Epithelial cell of proximal tubule (primary cell): ENCODE results near the gene UGT1A3. TPM values are rescaled to one million over a fixed set of nuclear protein-coding genes. Genes with fewer than 3 reads are reported as not detected.
"Not testable (repeated sequence)": the region's sequence is repeated elsewhere in the genome, so short reads cannot be mapped to it uniquely, and the experiment has no call there.

ENCODE experiments used
- DNase-seq: peaks from one replicate; pipeline ENCODE4 v3.0.0-alpha.2; 2011; ENCODE audit warnings: low read depth
- H3K4me3 ChIP-seq: 2 replicates; pipeline ENCODE4 v1.5.1; 2011; ENCODE audit warnings: low read depth, mild to moderate bottlenecking, low read length
- total RNA-seq: library from RNA; depleted of rRNA; stranded (reverse); fragments of >200 nt; gene quantifications from 2 replicates; pipeline ENCODE4 v1.2.3, GENCODE V29; 2015
- TF ChIP-seq, protein P1 (sequence below): conservative IDR thresholded peaks from 2 replicates; pipeline ENCODE4 v1.5.1; 2012; ENCODE audit warnings: low read depth, mild to moderate bottlenecking, low read length

The UGT1A3 gene
- total RNA-seq, 1 donor from 2014 or later = not detected

DNA sequence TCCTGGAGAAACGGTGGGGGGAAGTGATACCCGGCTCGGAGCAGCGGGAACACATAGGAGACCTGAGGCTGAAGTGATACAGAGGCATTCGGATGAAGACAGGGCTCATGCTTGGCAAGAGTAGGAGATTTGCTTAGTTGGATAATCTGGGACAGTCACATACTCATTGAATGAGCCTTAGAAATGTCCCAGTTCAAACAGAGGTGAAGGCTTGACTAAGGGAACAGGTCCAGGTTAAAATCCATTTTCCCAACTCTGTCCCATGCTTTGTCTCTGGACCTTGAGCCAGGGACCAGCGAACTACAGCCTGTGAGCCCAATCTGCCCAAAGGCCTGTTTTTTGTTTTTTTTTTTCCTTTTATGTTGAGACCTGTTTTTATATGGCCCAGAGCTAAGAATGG is 34.9 kb upstream of the UGT1A3 start:
- peak overlapping the region; percentile 48 for H3K4me3 ChIP-seq
- TF ChIP-seq, protein P1, sequence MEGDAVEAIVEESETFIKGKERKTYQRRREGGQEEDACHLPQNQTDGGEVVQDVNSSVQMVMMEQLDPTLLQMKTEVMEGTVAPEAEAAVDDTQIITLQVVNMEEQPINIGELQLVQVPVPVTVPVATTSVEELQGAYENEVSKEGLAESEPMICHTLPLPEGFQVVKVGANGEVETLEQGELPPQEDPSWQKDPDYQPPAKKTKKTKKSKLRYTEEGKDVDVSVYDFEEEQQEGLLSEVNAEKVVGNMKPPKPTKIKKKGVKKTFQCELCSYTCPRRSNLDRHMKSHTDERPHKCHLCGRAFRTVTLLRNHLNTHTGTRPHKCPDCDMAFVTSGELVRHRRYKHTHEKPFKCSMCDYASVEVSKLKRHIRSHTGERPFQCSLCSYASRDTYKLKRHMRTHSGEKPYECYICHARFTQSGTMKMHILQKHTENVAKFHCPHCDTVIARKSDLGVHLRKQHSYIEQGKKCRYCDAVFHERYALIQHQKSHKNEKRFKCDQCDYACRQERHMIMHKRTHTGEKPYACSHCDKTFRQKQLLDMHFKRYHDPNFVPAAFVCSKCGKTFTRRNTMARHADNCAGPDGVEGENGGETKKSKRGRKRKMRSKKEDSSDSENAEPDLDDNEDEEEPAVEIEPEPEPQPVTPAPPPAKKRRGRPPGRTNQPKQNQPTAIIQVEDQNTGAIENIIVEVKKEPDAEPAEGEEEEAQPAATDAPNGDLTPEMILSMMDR = no peak
- no peak for DNase-seq

DNA sequence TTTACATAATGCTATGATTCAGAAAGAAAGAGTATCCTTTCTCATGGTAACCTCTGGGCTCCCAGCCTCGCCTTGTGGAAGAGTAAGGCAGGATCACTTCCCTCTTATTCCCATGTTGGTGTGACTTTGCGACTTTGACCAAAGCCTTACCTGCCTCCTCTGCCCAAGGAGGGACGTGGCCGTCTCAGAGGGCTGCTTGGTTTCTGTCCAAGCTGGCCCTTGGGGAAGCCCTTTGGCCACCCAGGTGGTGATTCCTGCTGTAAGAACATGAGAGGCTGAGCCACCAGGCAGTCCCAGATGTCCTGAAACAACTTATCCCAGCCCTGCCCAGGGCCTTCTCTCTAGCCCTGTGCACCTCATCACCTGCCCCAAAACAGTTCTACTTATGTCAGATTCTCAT is 30.1 kb upstream of the UGT1A3 start:
- no peak overlapping the region for H3K4me3 ChIP-seq
- TF ChIP-seq, protein P1 = no peak
- DNase-seq = no peak

DNA sequence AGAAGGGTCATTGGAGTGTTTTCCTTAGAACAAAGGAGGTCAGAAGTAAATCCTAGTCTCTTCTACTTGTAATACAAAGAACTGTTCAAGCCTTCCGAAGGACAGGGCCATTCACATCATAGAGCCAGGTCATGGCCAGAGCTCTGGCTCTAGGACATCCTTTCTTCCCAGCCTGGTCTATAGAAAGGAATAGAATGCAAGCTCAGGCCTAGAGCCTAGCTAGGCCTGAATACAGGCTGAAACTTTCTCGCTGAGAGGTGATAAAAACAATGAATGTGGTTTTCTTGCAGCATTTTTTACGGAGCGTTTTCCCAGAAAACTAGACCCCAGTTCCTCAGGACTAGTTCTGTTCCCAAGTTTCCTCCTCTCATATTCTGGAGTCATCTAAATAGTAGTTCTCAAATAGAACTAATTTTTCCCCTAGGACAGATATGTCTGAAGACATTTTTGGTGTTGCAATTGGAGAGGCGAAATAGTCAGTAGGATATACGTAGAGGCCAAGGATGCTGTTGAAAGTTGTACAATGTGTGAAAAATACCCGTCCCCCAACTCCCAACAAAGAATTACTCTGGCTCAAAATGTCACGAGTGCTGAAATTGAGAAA is 29.3 kb upstream of the UGT1A3 start:
- H3K4me3 ChIP-seq = no peak overlapping the region
- DNase-seq = no peak
- TF ChIP-seq, protein P1 = no peak

DNA sequence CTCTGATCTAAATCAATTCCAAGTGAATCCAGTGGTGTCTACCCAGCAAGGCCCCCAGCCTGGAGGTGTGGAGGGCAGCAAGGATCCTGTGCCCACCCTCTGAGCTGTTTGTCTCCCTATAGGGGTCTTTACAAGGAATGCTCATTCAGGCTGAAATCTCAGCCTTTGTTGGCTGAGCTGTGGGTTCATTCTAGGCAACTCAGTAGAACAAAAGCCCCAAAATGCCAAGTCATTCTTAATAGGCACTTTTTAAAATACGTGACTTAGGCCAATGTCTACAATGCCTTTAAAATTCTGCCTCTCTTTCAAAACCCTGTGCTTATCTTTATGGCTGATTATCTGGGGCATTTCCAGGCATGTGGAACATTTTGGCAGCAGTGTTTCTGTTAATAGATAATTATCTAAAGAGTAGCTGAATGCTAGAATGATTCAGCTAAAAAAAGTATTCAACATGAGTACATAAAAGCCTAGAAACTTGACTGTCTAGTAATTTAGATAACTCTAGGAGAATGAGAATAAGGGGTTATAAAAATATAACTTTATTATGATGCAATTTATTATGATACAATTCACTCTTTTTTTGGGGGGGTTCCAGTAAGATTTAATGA is 28.7 kb upstream of the UGT1A3 start:
- TF ChIP-seq, protein P1 = no peak
- peak; percentile 92 for DNase-seq
- H3K4me3 ChIP-seq = no peak overlapping the region

DNA sequence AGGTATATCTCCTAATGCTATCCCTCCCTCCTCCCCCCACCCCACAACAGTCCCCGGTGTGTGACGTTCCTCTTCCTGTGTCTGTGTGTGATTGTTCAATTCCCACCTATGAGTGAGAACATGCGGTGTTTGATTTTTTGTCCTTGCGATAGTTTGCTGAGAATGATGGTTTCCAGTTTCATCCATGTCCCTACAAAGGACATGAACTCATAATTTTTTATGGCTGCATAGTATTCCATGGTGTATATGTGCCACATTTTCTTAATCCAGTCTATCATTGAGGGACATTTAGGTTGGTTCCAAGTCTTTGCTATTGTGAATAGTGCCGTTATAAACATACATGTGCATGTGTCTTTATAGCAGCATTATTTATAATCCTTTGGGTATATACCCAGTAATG is 28.0 kb upstream of the UGT1A3 start:
- H3K4me3 ChIP-seq, DNase-seq: not testable (repeated sequence)

DNA sequence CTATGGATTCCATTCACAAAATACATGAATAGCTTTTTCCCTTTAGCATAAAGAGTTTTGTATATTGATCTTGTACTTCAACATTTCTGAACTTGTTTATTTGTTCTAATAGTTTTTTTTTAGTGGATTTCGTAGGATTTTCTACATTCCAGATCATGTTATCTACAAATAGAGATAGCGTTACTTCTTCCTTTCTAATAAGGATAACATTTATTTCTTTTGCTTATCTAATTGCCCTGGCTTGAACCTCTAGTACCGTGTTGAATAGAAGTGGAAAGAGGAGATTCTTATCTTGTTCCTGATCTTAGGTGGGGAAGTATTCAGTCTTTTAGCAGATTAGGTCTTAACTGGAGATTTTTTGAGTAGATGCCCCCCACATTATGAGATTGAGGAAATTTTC is 26.6 kb upstream of the UGT1A3 start:
- DNase-seq = no peak
- no peak overlapping the region for H3K4me3 ChIP-seq
- TF ChIP-seq, protein P1 = no peak

DNA sequence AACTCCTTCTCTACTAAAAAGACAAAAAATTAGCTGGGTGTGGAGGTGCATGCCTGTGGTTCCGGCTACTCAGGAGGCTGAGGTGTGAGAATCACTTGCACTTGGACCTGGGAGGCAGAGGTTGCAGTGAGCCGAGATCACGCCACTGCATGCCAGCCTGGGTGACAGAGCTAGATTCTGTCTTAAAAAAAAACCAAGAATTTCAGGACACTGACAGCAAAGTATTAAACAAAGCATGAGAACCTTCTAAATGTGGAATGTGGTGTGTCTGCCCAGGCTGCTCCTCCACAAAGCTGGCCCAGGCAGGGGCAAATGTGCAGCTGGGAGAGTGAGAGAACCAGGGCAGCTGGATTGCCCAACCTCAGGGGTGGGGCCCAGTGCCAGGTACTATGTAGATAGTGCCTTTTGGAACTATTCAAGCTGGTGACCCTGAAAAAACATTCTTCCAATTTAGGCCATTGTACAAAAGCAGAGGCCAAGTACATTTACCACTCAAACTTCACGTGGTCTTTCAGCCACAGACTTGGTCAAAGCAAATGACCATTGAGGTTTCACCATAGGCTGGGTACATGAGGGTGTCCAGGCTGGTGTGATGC is 22.8 kb upstream of the UGT1A3 start:
- TF ChIP-seq, protein P1 = no peak
- DNase-seq = no peak
- no peak overlapping the region for H3K4me3 ChIP-seq
